Stomach (tissue), 4 donors: ENCODE results near the gene CWH43.
"Not testable (repeated sequence)": the region's sequence is repeated elsewhere in the genome, so short reads cannot be mapped to it uniquely, and the experiment has no call there.

Source experiments
- CTCF ChIP-seq, 7 experiments: fragments of 450-650 bp in 4 of 7; fragments of 200-600 bp in 3 of 7; sonication (generic) in 3 of 7; IDR thresholded peaks; one replicate each; pipeline ENCODE4 v1.5.1; 2016 to 2019; ENCODE audit warnings: antibody characterized with exemption in 7 of 7, control low read depth in 2 of 7, mild to moderate bottlenecking in 1 of 7
- EP300 ChIP-seq: sonication (generic); formaldehyde crosslinking; IDR thresholded peaks from one replicate; pipeline ENCODE4 v1.6.1; 2017; ENCODE audit warnings: antibody characterized with exemption
- POLR2A ChIP-seq, 4 donors: fragments of 450-650 bp; IDR thresholded peaks; one replicate each; pipeline ENCODE4 v1.6.1; 2016; ENCODE audit warnings: antibody characterized with exemption in 4 of 4, control low read depth in 2 of 4, mild to moderate bottlenecking in 1 of 4, moderate library complexity in 1 of 4

- not testable (repeated sequence) for TF ChIP-seq CTCF (IDR thresholded peaks at IDR 0.05); EP300; POLR2A (IDR thresholded peaks at IDR 0.05)
Observed at GRCh38 chr4:49096215-49096614, 110.1 kb downstream of the CWH43 start.
